ENCODE results near the gene CBARP.
"Not testable (repeated sequence)": the region's sequence is repeated elsewhere in the genome, so short reads cannot be mapped to it uniquely, and the experiment has no call there.

The CBARP gene

DNA sequence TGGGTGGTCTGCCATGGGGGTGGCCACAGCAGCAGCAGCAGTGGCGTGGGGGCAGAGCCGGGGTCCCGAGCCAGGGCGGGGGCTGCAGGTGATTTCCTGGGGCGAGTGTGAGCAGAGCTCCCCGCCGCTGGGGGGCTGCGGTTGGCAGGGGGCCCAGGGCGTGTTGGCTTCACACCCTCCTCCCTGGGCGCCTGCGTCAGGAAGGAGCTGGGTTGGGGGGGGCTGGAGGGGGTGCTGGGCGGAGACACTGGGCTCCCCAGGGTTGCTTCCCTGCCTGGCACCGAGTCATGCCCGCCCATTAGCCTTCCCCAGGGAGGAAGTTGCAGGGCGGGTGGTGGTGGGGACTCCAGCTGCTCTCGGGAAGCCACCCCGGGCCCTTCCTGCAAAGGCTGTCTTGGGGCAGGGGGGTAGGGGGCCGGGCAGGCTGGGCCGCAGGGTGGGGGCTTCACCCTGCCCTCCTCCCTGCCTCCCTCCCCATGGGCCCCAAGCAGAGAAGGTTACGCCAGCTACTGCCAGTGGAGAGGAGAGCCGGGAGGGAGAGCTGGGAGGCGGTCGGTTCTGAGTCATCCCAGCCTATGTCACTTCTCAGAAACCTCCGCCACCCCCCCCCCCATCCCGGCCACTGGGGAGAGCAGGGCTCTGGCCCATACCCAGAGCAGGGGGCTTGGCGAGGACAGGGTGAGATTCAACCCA is 15.2 kb upstream of the CBARP start:
- DNase-seq (ENCODE audit: low read depth), result peak; percentile 98

DNA sequence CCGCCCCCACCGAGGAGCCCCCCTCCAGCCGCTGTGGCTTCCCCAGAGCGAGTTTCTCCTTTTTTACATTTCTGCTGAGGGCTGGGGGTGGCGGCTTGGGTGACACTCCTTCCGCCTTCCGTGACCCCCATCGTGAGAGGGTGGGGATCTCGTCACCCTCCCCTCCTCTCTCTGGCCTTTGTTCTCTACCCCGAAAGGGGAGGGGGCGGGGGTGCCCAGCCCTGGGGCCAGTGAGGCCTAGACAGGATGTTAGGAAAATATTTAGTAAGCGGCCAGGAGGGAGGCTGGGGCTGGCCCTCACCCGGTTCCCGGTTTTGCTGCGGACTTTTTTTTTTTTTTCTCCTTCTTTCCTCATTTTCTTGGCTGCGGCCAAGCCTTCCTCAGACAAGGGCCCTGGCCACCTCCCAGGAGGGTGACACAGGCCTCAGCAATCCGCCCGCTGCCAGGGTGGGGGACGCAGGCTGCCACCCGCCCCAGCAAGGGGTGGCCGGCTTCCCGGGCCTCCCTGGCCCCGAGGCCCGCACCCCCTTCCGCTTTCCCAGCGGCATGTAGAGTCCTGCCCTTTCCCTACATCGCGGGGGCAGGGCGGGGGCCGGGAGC is 14.5 kb upstream of the CBARP start:
- DNase-seq (ENCODE audit: low read depth), result peak; percentile 98

DNA sequence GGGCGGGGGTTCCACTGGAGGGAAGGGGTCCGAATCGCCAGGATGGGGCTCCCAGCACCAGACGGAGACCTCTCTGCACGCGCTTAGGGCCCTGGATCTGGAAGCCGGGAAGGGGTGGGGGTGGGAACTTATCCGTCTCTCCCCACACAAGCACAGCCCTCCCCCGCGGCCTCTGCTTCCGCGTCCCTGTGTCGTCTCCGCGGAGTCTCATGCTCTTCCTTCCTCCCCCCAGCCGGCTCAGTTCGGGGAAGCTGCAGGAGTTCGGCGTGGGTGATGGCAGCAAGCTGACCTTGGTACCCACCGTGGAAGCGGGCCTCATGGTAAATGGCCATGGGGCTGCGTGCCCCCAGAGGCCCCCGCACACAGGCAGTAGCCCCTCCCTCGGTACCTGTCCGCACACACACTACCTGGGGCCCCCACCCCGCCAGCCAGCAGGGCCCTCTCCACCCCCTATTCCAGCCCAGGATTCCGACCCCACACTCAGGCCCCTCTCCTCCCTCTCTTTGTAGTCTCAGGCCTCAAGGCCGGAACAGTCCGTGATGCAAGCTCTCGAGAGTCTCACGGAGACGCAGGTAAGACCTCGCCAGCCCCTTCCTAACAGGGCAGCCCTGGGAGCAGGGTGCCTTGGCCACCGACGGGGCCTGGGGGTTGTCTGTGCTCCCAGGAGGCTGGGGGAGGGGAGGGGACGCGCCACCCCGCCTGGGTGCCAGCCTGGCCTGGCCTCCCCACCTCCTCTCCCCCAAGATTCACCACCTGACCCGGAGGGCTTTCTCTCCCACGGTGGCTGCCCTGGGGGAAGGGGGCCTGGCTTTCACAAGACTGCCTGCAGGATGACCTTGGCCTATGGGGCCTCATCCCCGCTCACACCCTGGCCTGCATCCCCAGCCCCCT is 13.8 kb upstream of the CBARP start:
- no peak for DNase-seq (ENCODE audit: low read depth)

DNA sequence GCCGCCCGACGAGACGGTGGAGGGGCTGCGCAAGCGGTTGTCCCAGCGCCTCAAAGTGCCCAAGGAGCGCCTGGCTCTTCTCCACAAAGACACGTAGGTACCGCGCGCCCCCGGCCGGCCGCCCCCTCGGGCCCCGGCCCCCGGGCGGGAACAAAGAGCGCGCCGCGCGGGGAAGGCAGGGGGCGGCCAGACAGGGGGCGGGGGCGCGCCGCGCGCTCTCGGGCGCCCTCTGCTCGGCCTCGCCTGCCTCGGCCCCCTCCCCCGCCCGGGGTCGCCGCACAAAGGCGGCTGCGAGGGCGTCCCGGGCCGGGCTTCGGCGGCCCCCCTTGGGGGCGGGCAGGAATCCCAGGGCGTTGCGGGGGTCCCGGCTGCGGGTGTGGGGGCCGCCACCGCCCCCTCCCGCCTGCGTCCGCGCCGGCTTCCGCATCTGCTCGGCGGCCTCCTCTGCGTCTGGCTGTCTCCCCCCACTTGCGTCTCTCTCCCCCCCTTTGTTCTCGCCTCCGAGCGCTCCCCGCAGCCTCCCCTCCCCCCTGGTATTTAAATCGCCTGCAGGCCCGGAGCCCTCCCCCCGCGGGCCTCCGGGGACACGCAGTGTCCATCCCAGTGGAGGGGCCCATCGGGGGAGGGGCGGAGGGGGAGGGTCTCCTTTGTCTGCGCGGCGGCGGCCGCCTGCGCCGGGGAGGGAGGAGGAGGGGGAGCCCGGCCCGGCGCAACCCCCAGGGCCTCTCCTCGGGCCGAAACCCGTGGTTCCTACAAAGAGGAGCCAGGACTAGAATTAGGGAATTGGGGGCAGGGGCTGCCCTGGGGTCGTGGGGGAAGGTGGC is 12.8 kb upstream of the CBARP start:
- DNase-seq (ENCODE audit: low read depth), result no peak

GRCh38 chr19:1249990-1250436 is 12.2 kb upstream of the CBARP start:
- DNase-seq (ENCODE audit: low read depth), result no peak

- peak; percentile 93 for DNase-seq (ENCODE audit: low read depth)
These were observed 11.6 kb upstream of the CBARP start for GRCh38 chr19:1249298-1249989.

DNA sequence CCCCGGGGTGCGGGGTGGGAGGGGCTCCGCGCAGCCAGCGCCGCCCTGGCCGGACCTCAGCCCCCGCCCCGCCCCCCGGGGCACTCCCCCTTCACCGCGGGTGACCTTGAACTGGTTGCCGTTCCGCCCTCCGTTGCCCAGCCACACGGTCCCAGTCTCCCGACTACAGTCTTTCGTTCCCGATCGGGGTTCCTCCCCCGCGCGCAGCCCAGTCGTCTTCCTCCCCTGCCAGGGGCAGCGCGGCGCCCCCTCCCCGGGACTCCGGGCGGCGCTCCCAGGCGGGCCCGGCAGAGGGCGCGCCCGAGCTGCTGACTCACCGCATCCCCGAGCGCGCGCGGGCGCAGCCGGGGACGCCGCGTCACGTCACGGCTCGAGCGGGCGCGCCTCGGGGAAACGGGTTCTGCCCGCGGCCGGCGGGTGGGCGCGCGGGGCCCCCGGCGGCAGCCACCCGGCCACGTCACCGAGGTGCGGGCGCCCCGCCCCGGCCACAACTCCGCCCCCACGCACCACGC is 11.0 kb upstream of the CBARP start:
- DNase-seq (ENCODE audit: low read depth), result no peak

GRCh38 chr19:1248139-1248785 is 10.5 kb upstream of the CBARP start, which contains the start of gene MIDN:
Gene MIDN, plus strand, starts transcription at chr19:1248583. Its CDS starts 1,714 bp downstream, at chr19:1250297.
- DNase-seq (ENCODE audit: low read depth), result peak; percentile 72

GRCh38 chr19:1247748-1248138 is 9.9 kb upstream of the CBARP start:
- DNase-seq (ENCODE audit: low read depth), result no peak

GRCh38 chr19:1246265-1247087 is 8.7 kb upstream of the CBARP start:
- DNase-seq (ENCODE audit: low read depth), result not testable (repeated sequence)

GRCh38 chr19:1245494-1246264 is 7.9 kb upstream of the CBARP start:
- DNase-seq (ENCODE audit: low read depth), result no peak

GRCh38 chr19:1244693-1245451 is 7.1 kb upstream of the CBARP start:
- DNase-seq (ENCODE audit: low read depth), result no peak

DNA sequence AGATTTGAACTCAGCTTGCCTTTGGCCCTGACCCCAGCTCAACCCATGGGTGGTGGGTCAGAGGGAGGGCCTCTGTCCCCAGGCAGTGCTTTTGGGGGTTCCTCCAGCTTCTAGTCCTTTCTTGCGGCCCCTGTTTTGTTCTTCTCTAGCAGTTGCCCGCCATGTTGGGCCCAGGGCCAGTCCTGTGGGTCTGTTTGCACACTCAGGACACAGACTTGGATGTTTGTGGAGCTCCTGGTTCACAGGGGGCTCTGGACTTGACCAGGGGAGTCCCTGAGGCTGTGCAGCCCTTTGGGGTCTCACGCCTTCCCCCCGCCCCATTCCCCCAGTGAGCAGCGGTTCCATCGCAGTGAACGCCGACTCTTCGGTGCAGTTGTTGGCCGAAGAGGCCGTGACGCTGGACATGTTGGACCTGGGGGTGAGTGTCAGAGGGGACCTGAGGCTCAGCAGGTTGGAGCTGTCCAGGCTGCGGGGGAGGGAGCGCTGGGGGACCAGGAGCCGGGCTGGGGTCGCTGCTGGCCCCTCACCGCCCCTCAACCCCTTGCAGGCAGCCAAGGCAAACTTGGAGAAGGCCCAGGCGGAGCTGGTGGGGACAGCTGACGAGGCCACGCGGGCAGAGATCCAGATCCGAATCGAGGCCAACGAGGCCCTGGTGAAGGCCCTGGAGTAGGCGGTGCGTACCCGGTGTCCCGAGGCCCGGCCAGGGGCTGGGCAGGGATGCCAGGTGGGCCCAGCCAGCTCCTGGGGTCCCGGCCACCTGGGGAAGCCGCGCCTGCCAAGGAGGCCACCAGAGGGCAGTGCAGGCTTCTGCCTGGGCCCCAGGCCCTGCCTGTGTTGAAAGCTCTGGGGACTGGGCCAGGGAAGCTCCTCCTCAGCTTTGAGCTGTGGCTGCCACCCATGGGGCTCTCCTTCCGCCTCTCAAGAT is 6.2 kb upstream of the CBARP start:
- peak; percentile 71 for DNase-seq (ENCODE audit: low read depth)

DNA sequence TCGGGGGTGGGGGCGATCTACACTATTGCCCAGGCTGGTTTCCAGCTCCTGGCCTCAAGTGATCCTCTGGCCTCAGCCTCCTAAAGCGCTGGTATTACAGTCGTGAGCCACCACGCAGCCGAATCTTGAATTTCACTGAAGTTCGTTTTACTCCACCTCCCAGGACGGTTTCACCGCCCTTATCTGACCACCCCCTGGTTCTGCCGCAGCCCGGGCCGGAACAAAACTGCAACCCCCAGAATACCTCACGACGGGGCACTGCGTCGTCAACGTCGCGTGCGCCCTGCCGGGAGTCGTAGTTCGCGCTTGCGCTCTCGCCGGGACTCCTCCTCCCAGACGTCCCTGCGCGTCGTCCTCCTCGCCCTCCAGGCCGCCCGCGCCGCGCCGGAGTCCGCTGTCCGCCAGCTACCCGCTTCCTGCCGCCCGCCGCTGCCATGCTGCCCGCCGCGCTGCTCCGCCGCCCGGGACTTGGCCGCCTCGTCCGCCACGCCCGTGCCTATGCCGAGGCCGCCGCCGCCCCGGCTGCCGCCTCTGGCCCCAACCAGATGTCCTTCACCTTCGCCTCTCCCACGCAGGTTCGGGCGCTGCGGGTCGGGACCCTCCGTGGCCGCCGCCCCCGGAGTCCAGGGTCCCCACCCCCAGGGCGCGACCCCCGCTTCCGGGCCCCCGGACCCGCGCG is 3.8 kb upstream of the CBARP start, which contains the start of gene ATP5F1D:
Gene ATP5F1D (plus strand): TSS at position 335 of the 679 bp plus-strand sequence. CDS start 100 bp downstream, at position 435.
- peak; percentile 90 for DNase-seq (ENCODE audit: low read depth)

DNA sequence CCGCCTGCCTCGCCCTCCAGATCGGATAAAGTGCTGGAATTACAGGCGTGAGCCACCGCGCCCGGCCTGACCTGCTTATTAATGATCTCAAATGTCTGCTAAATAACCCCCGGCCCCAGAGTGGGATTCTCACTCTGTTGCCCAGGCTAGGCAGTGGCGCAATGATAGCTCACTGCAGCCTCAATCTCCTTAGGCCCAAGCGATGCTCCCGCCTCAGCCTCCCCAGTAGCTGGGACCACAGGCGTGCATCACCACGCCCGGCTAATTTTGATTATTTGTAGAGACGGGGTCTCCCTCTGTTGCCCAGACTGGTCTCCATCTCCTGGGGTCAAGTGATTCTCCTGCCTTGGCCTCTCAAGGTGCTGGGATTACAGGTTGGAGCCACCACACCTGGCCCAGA is 3.1 kb upstream of the CBARP start:
- DNase-seq (ENCODE audit: low read depth), result no peak
